ENCODE measurements around the gene CARD14. TPM values are rescaled to one million over a fixed set of nuclear protein-coding genes. Genes with fewer than 3 reads are reported as not detected.

The CARD14 gene
- total RNA-seq, 1 experiment from 2014 or later = 2.3 TPM

GRCh38 chr17:80212511-80212910 is 42.7 kb downstream of the CARD14 start:
- Histone ChIP-seq H3K36me3 (ENCODE audit: low read depth, low read length) (peaks cover 22% of the 10 kb centered on the region), H3K4me1 (ENCODE audit: insufficient read depth, low read length) (no peaks in the 10 kb centered on the region), H3K4me3 (ENCODE audit: low read length) (no peak overlapping the region), H3K9ac (ENCODE audit: low read length) (no peak overlapping the region), H3K9me3 (ENCODE audit: low read length) (no peaks in the 10 kb centered on the region), H2AFZ (ENCODE audit: low read length) (no peak overlapping the region), H3K9me2 (replicated peaks; ENCODE audit: low read length) (no peaks in the 10 kb centered on the region), H3K79me2 (ENCODE audit: low read length) (peaks cover 4% of the 10 kb centered on the region; the same call in 1 of the 2 replicates), H3K4me2 (ENCODE audit: low read length) (no peak overlapping the region), H3F3A (ENCODE audit: low read length, unreplicated experiment) (no peaks in the 10 kb centered on the region), H4K20me1 (ENCODE audit: low read length) (no peaks in the 10 kb centered on the region), H3K27ac (ENCODE audit: low read length) (no peak overlapping the region), H3K27me3 (ENCODE audit: low read length) (no peaks in the 10 kb centered on the region)
- ChIA-PET POLR2A (ENCODE audit: unreplicated experiment) (no interaction called here), CTCF (no interaction called here)
- intact Hi-C loops (cut with micrococcal nuclease) = no loop called here
- BruUV-seq (replicated peaks) = no TSS peak
- no peak for ATAC-seq
- no peak for TF ChIP-seq EZH2 (IDR thresholded peaks at IDR 0.05; ENCODE audit: low read length, unreplicated experiment)
- TF ChIP-seq EZH2phosphoT487 (IDR thresholded peaks at IDR 0.05; ENCODE audit: borderline replicate concordance, low read length) = no peak
- TF ChIP-seq, protein P1, sequence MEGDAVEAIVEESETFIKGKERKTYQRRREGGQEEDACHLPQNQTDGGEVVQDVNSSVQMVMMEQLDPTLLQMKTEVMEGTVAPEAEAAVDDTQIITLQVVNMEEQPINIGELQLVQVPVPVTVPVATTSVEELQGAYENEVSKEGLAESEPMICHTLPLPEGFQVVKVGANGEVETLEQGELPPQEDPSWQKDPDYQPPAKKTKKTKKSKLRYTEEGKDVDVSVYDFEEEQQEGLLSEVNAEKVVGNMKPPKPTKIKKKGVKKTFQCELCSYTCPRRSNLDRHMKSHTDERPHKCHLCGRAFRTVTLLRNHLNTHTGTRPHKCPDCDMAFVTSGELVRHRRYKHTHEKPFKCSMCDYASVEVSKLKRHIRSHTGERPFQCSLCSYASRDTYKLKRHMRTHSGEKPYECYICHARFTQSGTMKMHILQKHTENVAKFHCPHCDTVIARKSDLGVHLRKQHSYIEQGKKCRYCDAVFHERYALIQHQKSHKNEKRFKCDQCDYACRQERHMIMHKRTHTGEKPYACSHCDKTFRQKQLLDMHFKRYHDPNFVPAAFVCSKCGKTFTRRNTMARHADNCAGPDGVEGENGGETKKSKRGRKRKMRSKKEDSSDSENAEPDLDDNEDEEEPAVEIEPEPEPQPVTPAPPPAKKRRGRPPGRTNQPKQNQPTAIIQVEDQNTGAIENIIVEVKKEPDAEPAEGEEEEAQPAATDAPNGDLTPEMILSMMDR (conservative IDR thresholded peaks at IDR 0.05; ENCODE audit: low read depth, low read length) = no peak
- DNase-seq = no peak

GRCh38 chr17:80212962-80213642 is 43.3 kb downstream of the CARD14 start:
- no peak for TF ChIP-seq EZH2phosphoT487 (IDR thresholded peaks at IDR 0.05; ENCODE audit: borderline replicate concordance, low read length)
- TF ChIP-seq, protein P1 (conservative IDR thresholded peaks at IDR 0.05; ENCODE audit: low read depth, low read length) = no peak
- TF ChIP-seq EZH2 (IDR thresholded peaks at IDR 0.05; ENCODE audit: low read length, unreplicated experiment) = no peak
- no peaks in the 10 kb centered on the region for H3K9me2 ChIP-seq (replicated peaks; ENCODE audit: low read length)
- H3K27me3 ChIP-seq (ENCODE audit: low read length) = no peaks in the 10 kb centered on the region
- ATAC-seq (no peak), DNase-seq (no peak)
- no peak overlapping the region for H3K4me3 ChIP-seq (ENCODE audit: low read length)
- peaks cover under 1% of the 10 kb centered on the region; the same call in 1 of the 2 replicates for H4K20me1 ChIP-seq (ENCODE audit: low read length)
- H3K36me3 ChIP-seq (ENCODE audit: low read depth, low read length) = peaks cover 24% of the 10 kb centered on the region
- no peak overlapping the region for H3K4me2 ChIP-seq (ENCODE audit: low read length)
- no peaks in the 10 kb centered on the region for H3F3A ChIP-seq (ENCODE audit: low read length, unreplicated experiment)
- H3K9me3 ChIP-seq (ENCODE audit: low read length) = no peaks in the 10 kb centered on the region
- H3K79me2 ChIP-seq (ENCODE audit: low read length) = peaks cover 10% of the 10 kb centered on the region
- H3K4me1 ChIP-seq (ENCODE audit: insufficient read depth, low read length) = no peaks in the 10 kb centered on the region
- intact Hi-C loops (cut with micrococcal nuclease) = no loop called here
- no peak overlapping the region for H3K9ac ChIP-seq (ENCODE audit: low read length)
- no peak overlapping the region for H2AFZ ChIP-seq (ENCODE audit: low read length)
- H3K27ac ChIP-seq (ENCODE audit: low read length) = no peak overlapping the region
- CTCF ChIA-PET = no interaction called here
- POLR2A ChIA-PET (ENCODE audit: unreplicated experiment) = no interaction called here
- no TSS peak for BruUV-seq (replicated peaks)

DNA sequence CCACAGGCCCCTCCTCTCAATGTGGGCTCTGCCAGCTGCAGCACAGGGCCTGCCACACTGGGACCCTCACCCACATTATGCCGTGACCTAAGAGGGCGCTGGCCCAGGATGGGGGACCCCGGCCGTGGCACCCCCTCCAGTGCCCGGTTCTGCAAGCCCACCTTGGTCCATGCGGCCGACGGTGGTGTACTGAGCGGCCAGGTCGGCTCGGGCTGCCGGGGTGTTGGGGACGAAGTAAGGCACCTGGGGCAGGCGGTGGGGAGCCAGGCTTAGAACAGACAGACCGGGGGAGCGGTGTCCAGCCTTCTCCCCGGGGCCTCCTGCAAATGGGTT is 43.8 kb downstream of the CARD14 start:
- peaks cover 24% of the 10 kb centered on the region for H3K36me3 ChIP-seq (ENCODE audit: low read depth, low read length)
- peaks cover 5% of the 10 kb centered on the region; the same call in 1 of the 2 replicates for H4K20me1 ChIP-seq (ENCODE audit: low read length)
- H3K27ac ChIP-seq (ENCODE audit: low read length) = no peak overlapping the region
- H3K9me2 ChIP-seq (replicated peaks; ENCODE audit: low read length) = no peaks in the 10 kb centered on the region
- POLR2A ChIA-PET (ENCODE audit: unreplicated experiment) = no interaction called here
- no peak for DNase-seq
- intact Hi-C loops (cut with micrococcal nuclease) = no loop called here
- H3K9ac ChIP-seq (ENCODE audit: low read length) = no peak overlapping the region
- H3K9me3 ChIP-seq (ENCODE audit: low read length) = no peaks in the 10 kb centered on the region
- no peaks in the 10 kb centered on the region for H3F3A ChIP-seq (ENCODE audit: low read length, unreplicated experiment)
- peaks cover 15% of the 10 kb centered on the region for H3K79me2 ChIP-seq (ENCODE audit: low read length)
- H3K4me2 ChIP-seq (ENCODE audit: low read length) = no peak overlapping the region
- no TSS peak for BruUV-seq (replicated peaks)
- TF ChIP-seq EZH2phosphoT487 (IDR thresholded peaks at IDR 0.05; ENCODE audit: borderline replicate concordance, low read length) (no peak), EZH2 (IDR thresholded peaks at IDR 0.05; ENCODE audit: low read length, unreplicated experiment) (no peak)
- TF ChIP-seq, protein P1 (conservative IDR thresholded peaks at IDR 0.05; ENCODE audit: low read depth, low read length) = no peak
- H3K4me1 ChIP-seq (ENCODE audit: insufficient read depth, low read length) = no peaks in the 10 kb centered on the region
- no peak overlapping the region for H3K4me3 ChIP-seq (ENCODE audit: low read length)
- CTCF ChIA-PET = no interaction called here
- no peak for ATAC-seq
- H2AFZ ChIP-seq (ENCODE audit: low read length) = no peak overlapping the region
- H3K27me3 ChIP-seq (ENCODE audit: low read length) = no peaks in the 10 kb centered on the region

All from PC-3 (cell line).